ENCODE data around the gene LRRC10B.

The LRRC10B gene

DNA sequence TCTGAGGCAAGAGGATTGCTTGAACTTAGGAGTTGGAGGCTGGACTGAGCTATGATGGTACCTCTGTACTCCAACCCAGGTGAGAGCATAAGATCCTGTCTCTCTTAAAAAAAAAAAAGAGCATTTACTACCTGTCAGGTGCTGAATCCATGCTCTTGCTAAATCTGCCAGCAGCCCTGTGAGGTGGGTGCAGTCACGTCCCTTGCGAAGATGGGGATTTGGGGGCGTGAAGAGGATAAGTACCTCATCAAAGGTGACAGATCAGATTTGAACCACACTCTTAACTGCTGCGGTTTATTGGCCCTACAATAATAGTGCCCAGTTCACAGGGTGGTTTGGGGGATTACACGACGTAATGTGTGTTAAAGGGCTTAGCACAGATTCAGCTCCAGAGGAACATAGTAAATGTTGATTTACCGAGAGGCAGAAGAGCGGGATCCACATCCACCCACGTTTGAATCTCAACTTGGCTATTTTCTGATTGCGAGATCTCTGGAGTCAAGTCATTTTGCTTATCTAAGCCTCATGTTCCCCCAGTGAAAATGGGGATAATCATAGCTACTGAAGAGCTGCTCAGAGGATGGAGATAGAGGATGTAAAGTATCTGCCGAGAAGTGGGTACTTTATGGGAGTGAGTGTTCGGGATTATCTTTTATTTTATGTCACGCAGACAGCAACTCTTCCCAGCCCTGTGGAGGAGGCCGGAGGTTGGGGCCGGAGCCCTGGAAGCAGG lies 28.1 kb upstream of the LRRC10B start:
- no peak overlapping the region for H3K4me3 Mint-ChIP-seq
- H3K36me3 Mint-ChIP-seq (ENCODE audit: low read depth): no peaks in the 10 kb centered on the region
- H3K27me3 Mint-ChIP-seq (ENCODE audit: low read depth): no peaks in the 10 kb centered on the region
- H3K4me1 Mint-ChIP-seq (ENCODE audit: low read depth): peaks cover 4% of the 10 kb centered on the region
- no peak overlapping the region for H3K27ac Mint-ChIP-seq
- H3K9me3 Mint-ChIP-seq: no peaks in the 10 kb centered on the region

GRCh38 chr11:61480994-61481335 lies 27.6 kb upstream of the LRRC10B start:
- Mint-ChIP-seq H3K9me3 (no peaks in the 10 kb centered on the region), H3K27me3 (ENCODE audit: low read depth) (no peaks in the 10 kb centered on the region), H3K27ac (no peak overlapping the region), H3K36me3 (ENCODE audit: low read depth) (no peaks in the 10 kb centered on the region), H3K4me3 (no peak overlapping the region), H3K4me1 (ENCODE audit: low read depth) (peaks cover 4% of the 10 kb centered on the region)

DNA sequence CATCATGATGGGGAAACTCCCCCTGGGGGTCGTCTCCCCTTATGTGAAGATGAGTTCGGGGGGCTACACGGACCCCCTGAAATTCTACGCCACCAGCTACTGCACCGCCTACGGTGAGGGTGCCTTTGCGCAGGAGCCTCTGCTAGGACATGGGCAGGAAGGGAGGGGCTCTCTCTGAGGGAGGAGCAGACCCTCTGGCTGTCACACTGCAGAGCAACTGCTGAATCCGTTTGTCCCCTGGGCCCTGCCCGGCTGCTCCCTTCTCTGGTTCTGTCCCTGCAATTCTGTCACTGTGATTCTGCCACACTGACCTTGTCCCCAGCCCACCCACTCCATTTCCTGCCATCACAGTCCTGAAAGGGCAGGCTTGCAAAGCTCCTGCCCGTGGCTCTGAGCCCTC lies 26.7 kb upstream of the LRRC10B start:
- Mint-ChIP-seq H3K9me3 (no peaks in the 10 kb centered on the region), H3K36me3 (ENCODE audit: low read depth) (no peaks in the 10 kb centered on the region), H3K4me1 (ENCODE audit: low read depth) (peaks cover 4% of the 10 kb centered on the region), H3K27me3 (ENCODE audit: low read depth) (no peaks in the 10 kb centered on the region), H3K27ac (no peak overlapping the region), H3K4me3 (no peak overlapping the region)

- Mint-ChIP-seq H3K4me3 (no peak overlapping the region), H3K9me3 (no peaks in the 10 kb centered on the region), H3K27ac (no peak overlapping the region), H3K4me1 (ENCODE audit: low read depth) (peaks cover 4% of the 10 kb centered on the region), H3K27me3 (ENCODE audit: low read depth) (no peaks in the 10 kb centered on the region), H3K36me3 (ENCODE audit: low read depth) (no peaks in the 10 kb centered on the region)
Observed at GRCh38 chr11:61482513-61482912, 26.0 kb upstream of the LRRC10B start.

GRCh38 chr11:61484541-61484940 lies 24.0 kb upstream of the LRRC10B start:
- H3K36me3 Mint-ChIP-seq (ENCODE audit: low read depth): no peaks in the 10 kb centered on the region
- no peak overlapping the region for H3K4me3 Mint-ChIP-seq
- no peak overlapping the region for H3K27ac Mint-ChIP-seq
- H3K27me3 Mint-ChIP-seq (ENCODE audit: low read depth): no peaks in the 10 kb centered on the region
- no peaks in the 10 kb centered on the region for H3K4me1 Mint-ChIP-seq (ENCODE audit: low read depth)
- H3K9me3 Mint-ChIP-seq: no peaks in the 10 kb centered on the region

DNA sequence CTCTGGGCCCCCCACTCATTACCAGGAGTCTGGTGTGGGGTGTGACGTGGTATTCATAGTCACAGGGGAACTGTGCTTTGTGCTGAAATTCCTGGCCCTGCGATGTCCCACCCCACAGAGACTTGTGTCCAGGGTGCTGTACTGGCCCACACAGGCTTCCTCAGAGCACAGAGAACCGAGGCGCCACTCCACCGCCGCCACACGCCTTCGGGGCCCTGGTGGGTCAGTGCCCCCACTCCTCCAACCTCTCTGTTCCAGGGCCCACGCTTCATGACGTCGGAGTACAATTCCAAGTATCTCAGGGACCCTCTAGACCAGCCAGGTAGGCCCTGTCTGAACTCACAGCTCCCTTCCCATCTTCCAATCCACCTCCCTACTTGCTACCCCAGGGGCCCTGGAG lies 23.5 kb upstream of the LRRC10B start:
- no peaks in the 10 kb centered on the region for H3K27me3 Mint-ChIP-seq (ENCODE audit: low read depth)
- H3K4me3 Mint-ChIP-seq: no peak overlapping the region
- no peaks in the 10 kb centered on the region for H3K4me1 Mint-ChIP-seq (ENCODE audit: low read depth)
- no peaks in the 10 kb centered on the region for H3K9me3 Mint-ChIP-seq
- no peak overlapping the region for H3K27ac Mint-ChIP-seq
- H3K36me3 Mint-ChIP-seq (ENCODE audit: low read depth): no peaks in the 10 kb centered on the region

GRCh38 chr11:61486011-61486620 lies 22.4 kb upstream of the LRRC10B start:
- no peak overlapping the region for H3K4me3 Mint-ChIP-seq
- H3K4me1 Mint-ChIP-seq (ENCODE audit: low read depth): no peaks in the 10 kb centered on the region
- no peaks in the 10 kb centered on the region for H3K9me3 Mint-ChIP-seq
- H3K36me3 Mint-ChIP-seq (ENCODE audit: low read depth): no peaks in the 10 kb centered on the region
- no peak overlapping the region for H3K27ac Mint-ChIP-seq
- no peaks in the 10 kb centered on the region for H3K27me3 Mint-ChIP-seq (ENCODE audit: low read depth)

DNA sequence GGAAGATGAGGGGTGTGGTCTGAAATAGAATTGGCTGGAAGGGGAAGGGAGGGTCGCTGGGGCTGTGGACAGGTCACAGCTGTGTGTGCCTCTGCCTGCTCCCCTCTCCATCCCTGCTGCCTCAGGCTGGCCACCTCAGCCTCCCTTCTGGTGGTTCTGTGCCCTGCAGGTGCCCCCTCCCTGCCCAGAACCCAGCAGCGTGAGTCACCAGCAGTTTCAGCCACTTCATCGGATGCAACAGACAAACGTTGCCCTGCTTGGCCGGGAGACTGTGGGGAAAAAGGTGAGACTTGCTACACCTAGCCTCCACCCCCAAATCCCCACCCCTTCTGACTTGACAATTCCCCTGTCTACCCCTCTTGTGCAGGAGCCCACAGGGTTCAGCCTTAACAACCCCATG lies 21.8 kb upstream of the LRRC10B start:
- no peaks in the 10 kb centered on the region for H3K36me3 Mint-ChIP-seq (ENCODE audit: low read depth)
- no peaks in the 10 kb centered on the region for H3K4me1 Mint-ChIP-seq (ENCODE audit: low read depth)
- no peak overlapping the region for H3K27ac Mint-ChIP-seq
- H3K4me3 Mint-ChIP-seq: no peak overlapping the region
- H3K27me3 Mint-ChIP-seq (ENCODE audit: low read depth): no peaks in the 10 kb centered on the region
- no peaks in the 10 kb centered on the region for H3K9me3 Mint-ChIP-seq

- no peaks in the 10 kb centered on the region for H3K4me1 Mint-ChIP-seq (ENCODE audit: low read depth)
- H3K9me3 Mint-ChIP-seq: no peaks in the 10 kb centered on the region
- no peak overlapping the region for H3K27ac Mint-ChIP-seq
- no peaks in the 10 kb centered on the region for H3K36me3 Mint-ChIP-seq (ENCODE audit: low read depth)
- H3K4me3 Mint-ChIP-seq: no peak overlapping the region
- H3K27me3 Mint-ChIP-seq (ENCODE audit: low read depth): no peaks in the 10 kb centered on the region
Observed at GRCh38 chr11:61487342-61488025, 21.1 kb upstream of the LRRC10B start.

DNA sequence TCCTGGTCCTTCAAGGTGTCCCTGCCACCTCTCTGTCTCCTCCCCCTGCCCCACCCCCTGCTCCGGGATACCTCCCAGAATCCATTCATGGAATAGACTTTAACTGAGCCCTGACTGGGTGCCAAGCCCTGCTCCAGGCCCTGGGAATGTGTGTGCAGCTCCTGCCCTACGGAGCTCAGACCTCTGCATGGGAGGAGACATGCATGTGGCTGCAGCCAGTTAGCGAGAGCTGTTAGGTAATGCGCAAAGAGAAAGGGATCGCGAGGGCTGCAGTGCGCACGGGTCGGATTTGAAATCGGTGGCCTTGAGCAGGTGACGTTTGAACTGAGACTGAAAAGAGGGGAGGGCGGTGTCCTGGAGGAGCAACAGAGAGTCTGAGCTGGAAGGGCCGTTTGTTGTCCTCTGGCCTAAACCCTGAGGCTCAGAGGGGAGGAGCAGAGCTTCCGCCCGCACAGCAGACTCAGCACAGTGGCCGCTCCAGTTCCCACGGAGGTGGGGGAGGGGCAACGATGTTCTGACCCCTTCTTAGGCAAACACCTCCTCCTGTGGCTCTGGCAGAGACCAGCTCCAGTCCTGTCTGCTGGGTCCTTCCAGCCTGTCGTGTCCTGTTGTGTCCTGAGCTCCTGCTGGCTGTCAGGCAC lies 19.8 kb upstream of the LRRC10B start:
- Mint-ChIP-seq H3K4me1 (ENCODE audit: low read depth) (no peaks in the 10 kb centered on the region), H3K9me3 (no peaks in the 10 kb centered on the region), H3K27ac (no peak overlapping the region), H3K4me3 (no peak overlapping the region), H3K27me3 (ENCODE audit: low read depth) (no peaks in the 10 kb centered on the region), H3K36me3 (ENCODE audit: low read depth) (no peaks in the 10 kb centered on the region)

- H3K27me3 Mint-ChIP-seq (ENCODE audit: low read depth): no peaks in the 10 kb centered on the region
- H3K27ac Mint-ChIP-seq: no peak overlapping the region
- no peaks in the 10 kb centered on the region for H3K9me3 Mint-ChIP-seq
- H3K4me3 Mint-ChIP-seq: no peak overlapping the region
- H3K36me3 Mint-ChIP-seq (ENCODE audit: low read depth): no peaks in the 10 kb centered on the region
- H3K4me1 Mint-ChIP-seq (ENCODE audit: low read depth): no peaks in the 10 kb centered on the region
Observed at GRCh38 chr11:61489833-61490721, 18.5 kb upstream of the LRRC10B start.

- Mint-ChIP-seq H3K4me3 (no peak overlapping the region), H3K36me3 (ENCODE audit: low read depth) (no peaks in the 10 kb centered on the region), H3K4me1 (ENCODE audit: low read depth) (no peaks in the 10 kb centered on the region), H3K27ac (no peak overlapping the region), H3K9me3 (no peaks in the 10 kb centered on the region), H3K27me3 (ENCODE audit: low read depth) (no peaks in the 10 kb centered on the region)
Observed at GRCh38 chr11:61491736-61492395, 16.7 kb upstream of the LRRC10B start.

DNA sequence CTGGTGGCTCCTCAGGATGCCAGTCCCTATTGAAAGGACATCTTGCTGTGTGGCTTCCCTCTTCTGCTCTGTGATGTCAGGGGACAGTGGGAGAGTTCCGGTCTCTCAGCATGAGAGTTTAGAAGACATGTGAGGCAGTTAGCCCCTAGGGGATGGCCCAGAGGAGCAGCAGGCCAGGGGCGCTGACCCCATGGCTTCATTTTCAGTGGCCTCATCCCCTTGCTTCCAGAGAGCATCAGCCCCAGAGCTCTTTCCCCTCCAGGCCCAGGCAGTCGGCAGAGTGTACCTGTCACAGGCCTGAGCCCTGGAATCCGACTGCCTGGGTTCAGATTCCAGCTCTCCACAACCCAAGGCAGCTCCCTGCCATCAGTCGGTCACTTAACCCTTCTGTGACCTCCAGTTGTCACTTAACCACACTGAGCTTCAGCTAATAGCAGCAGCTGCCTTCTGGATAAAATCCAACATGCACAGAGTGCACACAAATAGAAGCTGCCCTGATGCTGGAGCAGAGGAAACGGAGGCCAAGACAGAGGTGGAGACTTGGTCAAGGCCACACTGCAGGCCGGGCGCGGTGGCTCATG lies 14.1 kb upstream of the LRRC10B start:
- Mint-ChIP-seq H3K36me3 (ENCODE audit: low read depth) (no peaks in the 10 kb centered on the region), H3K4me3 (no peak overlapping the region), H3K9me3 (no peaks in the 10 kb centered on the region), H3K27me3 (ENCODE audit: low read depth) (no peaks in the 10 kb centered on the region), H3K27ac (no peak overlapping the region), H3K4me1 (ENCODE audit: low read depth) (no peaks in the 10 kb centered on the region)

All from T-helper 1 cell treated with Interleukin-12 subunit alpha and Interleukin-12 subunit beta and Interleukin-4 antibody, amounts not matched to agents 30 μg/mL and 1 μg/mL, for 36 hours (primary cell).